Daoy (cell line): ENCODE results near the gene MFAP5. TPM values are rescaled to one million over a fixed set of nuclear protein-coding genes. Genes with fewer than 3 reads are reported as not detected.

ENCODE experiments used
- DNase-seq: peaks from one replicate; pipeline ENCODE4 v3.0.0-alpha.2; 2015; ENCODE audit warnings: low read depth
- total RNA-seq: library from RNA; depleted of rRNA; stranded (reverse); fragments of >200 nt; shearing (Covaris generic); gene quantifications from 2 replicates; pipeline ENCODE4 v1.2.3, GENCODE V29; 2014; rRNA removed

The MFAP5 gene
- total RNA-seq = 1.1 and 3.9 TPM in 2 replicates

GRCh38 chr12:8662593-8662992, at the start of gene MFAP5:
Gene MFAP5, minus strand, starts transcription at chr12:8662826. Its CDS starts 722 bp downstream, at chr12:8662104.
- peak; percentile 17 for DNase-seq

- peak; percentile 71 for DNase-seq
Measured at GRCh38 chr12:8709124-8709830, 46.7 kb upstream of the MFAP5 start.

GRCh38 chr12:8702159-8702558, 39.5 kb upstream of the MFAP5 start:
- DNase-seq = no peak

- DNase-seq = no peak
Measured at GRCh38 chr12:8701046-8701660, 38.5 kb upstream of the MFAP5 start.

DNA sequence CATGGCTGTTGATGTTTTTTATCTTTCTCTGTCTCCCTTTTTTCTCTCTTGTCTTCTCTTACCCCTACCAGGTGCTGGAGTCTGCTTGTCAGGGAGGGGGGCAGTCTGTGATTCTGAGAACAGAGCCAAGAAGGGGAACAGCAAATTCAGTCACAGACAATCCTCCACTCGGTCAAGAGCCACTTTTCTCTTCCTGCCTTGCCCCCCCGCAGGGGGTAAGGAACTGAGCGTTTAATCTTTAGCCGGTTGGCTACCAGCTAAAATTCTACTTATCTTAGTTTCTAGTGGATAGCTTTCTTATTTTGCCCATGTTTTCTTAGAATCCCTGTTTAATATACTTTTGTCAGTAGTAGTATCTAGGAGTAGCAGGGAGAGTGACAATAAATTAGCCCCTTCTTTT, 37.1 kb upstream of the MFAP5 start:
- DNase-seq = no peak

DNA sequence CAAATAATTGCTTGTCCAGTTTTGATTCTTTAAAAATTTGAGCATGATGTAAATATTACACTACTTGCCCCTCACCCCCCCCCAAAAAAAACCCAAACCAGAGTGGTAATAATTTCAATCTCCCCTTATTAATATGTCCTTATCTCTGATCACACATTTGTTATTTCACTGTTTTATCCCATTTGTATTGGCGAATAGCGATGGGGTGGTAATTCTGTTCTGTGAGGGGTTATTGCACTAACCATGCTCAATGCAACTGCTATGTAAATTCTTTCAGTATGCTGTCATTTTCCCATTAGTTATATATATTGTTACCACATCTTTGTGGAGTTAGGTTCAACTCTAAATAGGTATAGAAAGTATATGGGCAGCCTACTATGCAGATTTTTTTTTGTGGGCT, 36.3 kb upstream of the MFAP5 start:
- DNase-seq = no peak

DNA sequence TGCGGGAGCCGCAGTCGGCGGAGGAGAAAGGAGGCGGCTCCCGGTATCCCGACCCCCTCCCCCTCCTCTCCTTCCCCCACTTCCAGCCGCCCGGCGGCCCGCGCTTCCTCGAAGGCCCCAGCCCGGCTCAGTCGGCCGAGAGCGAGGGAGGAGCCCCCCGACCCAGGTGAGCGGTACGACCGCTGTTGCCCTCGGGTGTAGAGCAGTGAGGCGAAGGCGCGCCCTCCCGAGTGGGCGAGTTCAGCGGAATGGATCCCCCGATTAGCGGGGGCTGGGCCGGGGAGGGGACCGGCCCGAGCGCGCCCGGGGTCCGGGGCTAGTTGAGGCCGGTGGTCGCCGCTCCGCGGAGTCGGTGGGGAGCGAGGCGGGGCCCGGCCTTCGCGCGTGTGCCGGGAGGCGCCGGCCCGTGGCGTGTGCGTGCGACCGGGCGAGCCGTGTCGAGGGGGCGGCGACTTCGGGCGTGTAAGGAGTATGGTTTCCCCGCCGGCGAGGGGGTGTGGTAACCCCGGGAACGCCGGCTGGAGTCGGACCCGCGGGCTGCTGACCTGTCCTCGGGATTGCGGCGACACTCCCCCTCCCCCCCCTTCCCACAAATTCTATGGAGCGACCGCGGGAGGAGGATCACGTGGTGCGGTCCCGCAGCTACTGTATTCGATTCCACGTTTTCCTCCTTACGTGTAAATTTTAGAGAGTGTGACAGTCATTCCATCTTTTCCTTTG, 35.7 kb upstream of the MFAP5 start:
- DNase-seq = peak; percentile 57

- DNase-seq = peak; percentile 89
Measured at GRCh38 chr12:8697476-8698131, 35.0 kb upstream of the MFAP5 start, which contains the start of gene RIMKLB. Gene RIMKLB, plus strand, starts transcription at chr12:8697991. Its CDS starts 15,876 bp downstream, at chr12:8713867.

DNA sequence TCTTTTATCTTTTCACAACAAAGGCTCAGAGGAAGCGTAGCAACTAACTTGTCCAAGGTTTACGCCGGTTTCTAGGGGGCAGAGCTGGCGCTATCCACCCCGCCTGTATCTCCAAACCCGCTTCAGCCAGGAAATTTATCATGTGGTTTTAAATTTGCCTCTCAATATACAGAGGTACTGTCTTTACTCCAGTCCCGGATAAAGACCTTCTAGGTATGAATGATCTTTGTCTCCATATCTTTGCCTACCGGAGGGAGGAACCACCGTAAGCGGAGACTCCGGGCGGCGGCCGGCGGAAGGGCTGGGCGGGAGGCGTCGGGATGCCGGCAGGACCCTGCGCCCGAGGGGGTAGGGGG, 34.5 kb upstream of the MFAP5 start:
- peak; percentile 46 for DNase-seq

DNA sequence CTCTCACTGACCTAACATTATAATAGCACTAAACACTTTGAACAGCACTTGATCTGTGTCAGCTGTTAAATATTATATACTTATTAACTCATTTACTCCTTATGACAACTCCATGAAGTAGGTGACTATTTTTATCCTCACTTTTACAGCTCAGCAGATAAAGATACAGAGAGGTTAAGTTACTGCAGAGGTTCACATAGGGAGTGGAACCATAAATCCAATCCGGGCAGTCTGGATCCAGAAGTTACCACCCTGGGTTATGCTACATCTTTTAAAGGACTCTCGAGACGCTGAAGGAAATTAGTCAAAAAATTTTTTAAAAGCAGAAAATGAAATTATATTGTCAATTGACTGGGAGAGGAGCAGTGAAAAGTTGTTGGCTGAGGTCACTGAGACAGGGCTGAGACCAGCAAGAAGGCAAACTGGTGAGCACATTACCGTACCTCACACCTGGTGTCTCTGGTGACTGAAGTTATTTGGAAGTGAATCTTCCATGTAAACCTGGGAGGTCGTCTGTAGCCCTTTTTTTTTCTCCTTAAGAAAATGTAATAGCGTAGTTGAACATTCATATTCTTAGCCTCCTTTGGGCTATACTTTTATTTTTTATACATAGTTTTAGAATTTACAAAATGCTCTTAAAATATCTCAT, 33.9 kb upstream of the MFAP5 start:
- no peak for DNase-seq

GRCh38 chr12:8695116-8695515, 32.5 kb upstream of the MFAP5 start:
- DNase-seq = no peak

- peak; percentile 60 for DNase-seq
Measured at GRCh38 chr12:8692573-8692972, 29.9 kb upstream of the MFAP5 start.

- DNase-seq = no peak
Measured at GRCh38 chr12:8689681-8690080, 27.1 kb upstream of the MFAP5 start.

DNA sequence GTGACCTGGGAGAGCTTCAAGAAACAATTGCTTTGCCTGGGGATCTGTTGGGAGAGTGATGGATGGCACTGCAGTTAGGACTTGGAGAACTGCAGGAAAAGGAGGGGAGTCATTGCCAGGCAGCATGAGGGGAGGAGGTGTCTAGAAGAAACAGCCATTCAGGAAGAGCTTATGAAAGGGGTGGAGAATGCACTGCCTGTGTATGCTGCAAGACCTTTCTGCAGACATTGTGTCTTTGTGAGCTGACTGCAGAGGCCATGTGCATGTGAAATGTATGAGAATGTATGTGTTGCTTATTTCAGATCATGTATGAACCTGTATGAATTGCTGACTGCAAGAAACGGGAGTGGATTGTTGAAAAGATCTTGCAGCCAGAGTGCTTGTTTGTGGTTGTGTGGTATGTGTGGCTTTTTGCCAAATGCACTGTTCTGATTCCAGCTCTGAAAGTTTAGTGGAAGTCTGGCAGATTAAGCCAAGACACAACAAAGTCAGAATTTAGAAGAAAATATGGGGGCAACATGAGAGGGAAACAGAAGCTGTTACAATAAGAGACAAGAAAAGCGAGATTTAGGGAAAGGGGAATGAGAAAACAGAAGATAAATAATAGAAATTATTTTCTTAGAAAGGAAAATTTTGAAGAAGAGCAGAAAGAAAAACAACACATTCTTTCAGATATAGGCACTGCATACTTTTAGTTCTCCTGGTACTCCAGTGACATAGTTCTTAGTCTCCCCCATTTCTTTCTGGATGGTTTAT, 25.4 kb upstream of the MFAP5 start:
- peak; percentile 87 for DNase-seq

DNA sequence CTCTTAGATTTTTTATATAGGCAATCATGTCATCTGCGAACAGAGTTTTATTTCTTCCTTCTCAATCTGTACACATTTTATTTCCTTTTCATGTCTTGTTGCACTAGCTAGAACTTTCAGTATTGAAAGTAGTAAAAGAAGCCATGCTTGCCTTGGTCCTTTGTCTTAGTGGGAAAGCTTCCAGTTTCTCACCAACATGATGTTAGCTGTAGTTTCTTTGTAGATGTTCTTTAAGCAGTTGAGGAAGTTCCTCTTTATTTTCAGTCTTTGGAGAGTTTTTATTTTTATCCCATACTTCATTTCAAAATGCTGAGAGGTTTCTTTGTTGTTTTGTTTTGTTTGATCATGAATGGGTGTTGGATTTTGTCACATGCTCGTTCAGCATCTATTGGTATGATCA, 22.4 kb upstream of the MFAP5 start:
- no peak for DNase-seq

DNA sequence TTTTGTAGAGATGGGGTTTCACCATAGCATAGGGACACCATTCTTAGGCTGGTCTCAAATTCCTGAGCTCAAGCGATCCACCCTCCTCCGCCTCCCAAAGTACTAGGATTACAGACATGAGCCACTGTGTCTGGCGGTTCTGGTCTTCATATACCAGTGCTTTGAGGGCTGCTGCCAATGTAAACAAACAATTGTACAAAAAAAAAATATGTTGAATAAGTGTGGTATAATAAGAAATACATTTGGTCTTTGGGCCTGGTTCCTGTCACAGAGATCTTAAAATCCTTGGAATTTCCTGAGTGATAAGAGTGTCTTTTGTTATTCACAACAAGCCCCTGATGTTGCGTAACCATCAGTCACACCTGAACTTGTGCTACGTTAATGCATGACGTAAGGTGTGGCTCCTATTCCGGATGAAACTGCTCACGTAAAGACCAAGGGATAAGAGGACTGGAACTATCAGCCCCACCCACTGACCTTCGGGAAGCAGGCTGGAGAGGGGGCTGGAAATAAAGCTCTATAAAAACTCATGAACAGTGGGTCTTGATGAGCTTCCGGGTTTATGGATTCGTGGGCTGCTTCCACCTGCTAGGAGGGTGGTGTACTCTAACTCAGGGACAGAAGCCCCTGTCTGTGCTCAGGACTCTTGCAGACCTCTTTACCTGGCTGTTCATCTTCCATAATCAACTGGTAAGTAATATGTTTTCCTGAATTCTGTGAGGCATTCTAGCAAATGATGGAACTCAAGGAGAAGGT, 18.7 kb upstream of the MFAP5 start:
- peak; percentile 74 for DNase-seq

DNA sequence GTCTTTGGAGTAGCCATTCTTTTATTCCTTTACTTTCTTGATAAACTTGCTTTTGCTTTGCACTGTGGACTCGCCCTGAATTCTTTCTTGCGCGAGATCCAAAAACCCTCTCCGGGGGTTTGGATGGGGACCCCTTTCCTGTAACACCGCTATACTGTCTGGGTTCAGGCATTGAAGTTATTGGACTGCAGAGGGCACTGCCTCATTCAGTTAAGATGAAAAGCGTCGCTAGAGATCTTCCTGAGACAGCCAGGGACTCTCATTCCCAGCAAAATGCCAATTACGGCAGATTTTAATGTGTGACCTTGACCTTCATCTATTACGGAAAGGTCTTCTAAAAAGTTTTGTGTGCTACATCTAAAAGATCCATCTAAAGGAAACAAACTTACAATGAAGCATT, 17.9 kb upstream of the MFAP5 start:
- no peak for DNase-seq

GRCh38 chr12:8678661-8679111, 16.1 kb upstream of the MFAP5 start:
- DNase-seq = peak; percentile 29

- DNase-seq = no peak
Measured at GRCh38 chr12:8677362-8677761, 14.7 kb upstream of the MFAP5 start.

- peak; percentile 37 for DNase-seq
Measured at GRCh38 chr12:8676651-8677050, 14.0 kb upstream of the MFAP5 start.
